Panc1 (cell line): ENCODE measurements around the gene NCOA5.

ENCODE experiments used
- POLR2AphosphoS5 ChIP-seq: IDR thresholded peaks from 2 replicates; pipeline ENCODE4 v1.6.1; 2012; ENCODE audit warnings: mild to moderate bottlenecking, low read depth, low read length, moderate library complexity
- SIN3A ChIP-seq: IDR thresholded peaks from 2 replicates; pipeline ENCODE4 v1.6.1; 2012; ENCODE audit warnings: low read depth, mild to moderate bottlenecking, low read length, moderate library complexity, borderline replicate concordance; ENCODE audit not compliant: insufficient read depth
- TF ChIP-seq, protein P1 (sequence below): fragments of 450-650 bp; IDR thresholded peaks from 2 replicates; pipeline ENCODE4 v1.5.1; 2017; ENCODE audit warnings: mild to moderate bottlenecking
- TF ChIP-seq, protein P2 (sequence below), 2 experiments: IDR thresholded peaks; 2 replicates each; pipeline ENCODE4 v1.6.1; 2011 to 2012; ENCODE audit warnings: low read depth in 2 of 2, control low read depth in 1 of 2, low read length in 1 of 2, mild to moderate bottlenecking in 1 of 2, moderate library complexity in 1 of 2; ENCODE audit not compliant: insufficient read depth in 1 of 2

DNA sequence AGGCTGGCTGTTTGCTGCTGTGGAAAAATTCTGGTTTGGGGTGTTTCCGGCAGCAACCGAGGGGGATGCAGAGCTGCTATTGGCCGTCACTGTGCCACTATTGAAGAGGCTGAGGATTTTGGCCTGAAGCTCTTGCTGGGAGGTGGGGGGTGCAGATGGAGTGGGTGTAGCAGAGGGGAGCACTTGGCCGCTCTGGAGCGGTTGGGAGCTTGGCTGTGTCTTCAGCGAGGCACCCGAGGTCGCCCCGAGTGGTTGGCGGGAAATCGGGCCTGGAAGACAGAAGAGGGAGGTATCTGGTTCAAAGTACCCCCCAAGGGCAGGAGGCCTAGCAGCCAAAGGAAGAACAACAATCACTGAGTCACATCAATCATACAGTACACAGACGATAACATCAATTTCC is 27.1 kb downstream of the NCOA5 start:
- TF ChIP-seq SIN3A (no peak), POLR2AphosphoS5 (no peak)
- TF ChIP-seq, protein P1, sequence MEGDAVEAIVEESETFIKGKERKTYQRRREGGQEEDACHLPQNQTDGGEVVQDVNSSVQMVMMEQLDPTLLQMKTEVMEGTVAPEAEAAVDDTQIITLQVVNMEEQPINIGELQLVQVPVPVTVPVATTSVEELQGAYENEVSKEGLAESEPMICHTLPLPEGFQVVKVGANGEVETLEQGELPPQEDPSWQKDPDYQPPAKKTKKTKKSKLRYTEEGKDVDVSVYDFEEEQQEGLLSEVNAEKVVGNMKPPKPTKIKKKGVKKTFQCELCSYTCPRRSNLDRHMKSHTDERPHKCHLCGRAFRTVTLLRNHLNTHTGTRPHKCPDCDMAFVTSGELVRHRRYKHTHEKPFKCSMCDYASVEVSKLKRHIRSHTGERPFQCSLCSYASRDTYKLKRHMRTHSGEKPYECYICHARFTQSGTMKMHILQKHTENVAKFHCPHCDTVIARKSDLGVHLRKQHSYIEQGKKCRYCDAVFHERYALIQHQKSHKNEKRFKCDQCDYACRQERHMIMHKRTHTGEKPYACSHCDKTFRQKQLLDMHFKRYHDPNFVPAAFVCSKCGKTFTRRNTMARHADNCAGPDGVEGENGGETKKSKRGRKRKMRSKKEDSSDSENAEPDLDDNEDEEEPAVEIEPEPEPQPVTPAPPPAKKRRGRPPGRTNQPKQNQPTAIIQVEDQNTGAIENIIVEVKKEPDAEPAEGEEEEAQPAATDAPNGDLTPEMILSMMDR: no peak
- TF ChIP-seq, protein P2, sequence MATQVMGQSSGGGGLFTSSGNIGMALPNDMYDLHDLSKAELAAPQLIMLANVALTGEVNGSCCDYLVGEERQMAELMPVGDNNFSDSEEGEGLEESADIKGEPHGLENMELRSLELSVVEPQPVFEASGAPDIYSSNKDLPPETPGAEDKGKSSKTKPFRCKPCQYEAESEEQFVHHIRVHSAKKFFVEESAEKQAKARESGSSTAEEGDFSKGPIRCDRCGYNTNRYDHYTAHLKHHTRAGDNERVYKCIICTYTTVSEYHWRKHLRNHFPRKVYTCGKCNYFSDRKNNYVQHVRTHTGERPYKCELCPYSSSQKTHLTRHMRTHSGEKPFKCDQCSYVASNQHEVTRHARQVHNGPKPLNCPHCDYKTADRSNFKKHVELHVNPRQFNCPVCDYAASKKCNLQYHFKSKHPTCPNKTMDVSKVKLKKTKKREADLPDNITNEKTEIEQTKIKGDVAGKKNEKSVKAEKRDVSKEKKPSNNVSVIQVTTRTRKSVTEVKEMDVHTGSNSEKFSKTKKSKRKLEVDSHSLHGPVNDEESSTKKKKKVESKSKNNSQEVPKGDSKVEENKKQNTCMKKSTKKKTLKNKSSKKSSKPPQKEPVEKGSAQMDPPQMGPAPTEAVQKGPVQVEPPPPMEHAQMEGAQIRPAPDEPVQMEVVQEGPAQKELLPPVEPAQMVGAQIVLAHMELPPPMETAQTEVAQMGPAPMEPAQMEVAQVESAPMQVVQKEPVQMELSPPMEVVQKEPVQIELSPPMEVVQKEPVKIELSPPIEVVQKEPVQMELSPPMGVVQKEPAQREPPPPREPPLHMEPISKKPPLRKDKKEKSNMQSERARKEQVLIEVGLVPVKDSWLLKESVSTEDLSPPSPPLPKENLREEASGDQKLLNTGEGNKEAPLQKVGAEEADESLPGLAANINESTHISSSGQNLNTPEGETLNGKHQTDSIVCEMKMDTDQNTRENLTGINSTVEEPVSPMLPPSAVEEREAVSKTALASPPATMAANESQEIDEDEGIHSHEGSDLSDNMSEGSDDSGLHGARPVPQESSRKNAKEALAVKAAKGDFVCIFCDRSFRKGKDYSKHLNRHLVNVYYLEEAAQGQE (IDR thresholded peaks at IDR 0.05; ENCODE audit: insufficient read depth in 1 of 2, low read depth in 2 of 2, low read length in 1 of 2): no peak
